NB4 (cell line): ENCODE results near the gene ETV6.

Experiments
- DNase-seq: peaks from one replicate; pipeline ENCODE4 v3.0.0; 2010; ENCODE audit warnings: low read depth
- H3K4me3 ChIP-seq: one replicate; pipeline ENCODE4 v1.5.1; 2011; ENCODE audit warnings: mild to moderate bottlenecking, low read depth, low read length, moderate library complexity
- CTCF ChIP-seq: IDR thresholded peaks from one replicate; pipeline ENCODE4 v1.5.1; 2012; ENCODE audit warnings: low read depth, low read length
- MAX ChIP-seq: IDR thresholded peaks from 2 replicates; pipeline ENCODE4 v1.6.1; 2011; ENCODE audit warnings: low read depth, low read length
- MYC ChIP-seq: IDR thresholded peaks from 2 replicates; pipeline ENCODE4 v1.6.1; 2011; ENCODE audit warnings: low read depth, low read length
- POLR2A ChIP-seq: IDR thresholded peaks from 2 replicates; pipeline ENCODE4 v1.6.1; 2011; ENCODE audit warnings: mild to moderate bottlenecking; ENCODE audit not compliant: insufficient read length; ENCODE audit errors: extremely low read depth

Gene ETV6

DNA sequence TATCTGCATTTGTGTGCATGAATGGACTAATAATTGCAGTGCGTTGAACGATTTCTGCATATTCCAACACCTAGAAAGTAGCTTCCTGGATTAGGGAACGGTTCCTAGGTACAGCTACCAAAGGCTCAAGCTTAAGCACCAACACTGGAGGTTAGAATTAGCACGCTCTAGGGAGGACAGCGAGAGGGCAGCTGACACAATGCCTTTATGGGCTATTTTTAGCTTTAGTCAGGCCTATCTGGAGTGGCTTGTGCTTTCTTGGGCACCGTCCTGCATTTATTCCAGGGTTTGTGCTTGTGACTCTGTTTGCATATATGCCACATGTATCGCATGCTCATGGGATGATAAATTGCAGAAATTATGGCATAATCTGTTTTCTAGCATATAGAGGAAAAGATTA lies 13.7 kb downstream of the ETV6 start:
- H3K4me3 ChIP-seq: no peak overlapping the region
- no peak for TF ChIP-seq CTCF
- no peak for TF ChIP-seq POLR2A
- no peak for TF ChIP-seq MAX
- no peak for TF ChIP-seq MYC
- DNase-seq: no peak

GRCh38 chr12:11664101-11664500 lies 14.6 kb downstream of the ETV6 start:
- no peak for TF ChIP-seq MAX
- TF ChIP-seq POLR2A: no peak
- no peak for TF ChIP-seq CTCF
- no peak for TF ChIP-seq MYC
- no peak for DNase-seq

DNA sequence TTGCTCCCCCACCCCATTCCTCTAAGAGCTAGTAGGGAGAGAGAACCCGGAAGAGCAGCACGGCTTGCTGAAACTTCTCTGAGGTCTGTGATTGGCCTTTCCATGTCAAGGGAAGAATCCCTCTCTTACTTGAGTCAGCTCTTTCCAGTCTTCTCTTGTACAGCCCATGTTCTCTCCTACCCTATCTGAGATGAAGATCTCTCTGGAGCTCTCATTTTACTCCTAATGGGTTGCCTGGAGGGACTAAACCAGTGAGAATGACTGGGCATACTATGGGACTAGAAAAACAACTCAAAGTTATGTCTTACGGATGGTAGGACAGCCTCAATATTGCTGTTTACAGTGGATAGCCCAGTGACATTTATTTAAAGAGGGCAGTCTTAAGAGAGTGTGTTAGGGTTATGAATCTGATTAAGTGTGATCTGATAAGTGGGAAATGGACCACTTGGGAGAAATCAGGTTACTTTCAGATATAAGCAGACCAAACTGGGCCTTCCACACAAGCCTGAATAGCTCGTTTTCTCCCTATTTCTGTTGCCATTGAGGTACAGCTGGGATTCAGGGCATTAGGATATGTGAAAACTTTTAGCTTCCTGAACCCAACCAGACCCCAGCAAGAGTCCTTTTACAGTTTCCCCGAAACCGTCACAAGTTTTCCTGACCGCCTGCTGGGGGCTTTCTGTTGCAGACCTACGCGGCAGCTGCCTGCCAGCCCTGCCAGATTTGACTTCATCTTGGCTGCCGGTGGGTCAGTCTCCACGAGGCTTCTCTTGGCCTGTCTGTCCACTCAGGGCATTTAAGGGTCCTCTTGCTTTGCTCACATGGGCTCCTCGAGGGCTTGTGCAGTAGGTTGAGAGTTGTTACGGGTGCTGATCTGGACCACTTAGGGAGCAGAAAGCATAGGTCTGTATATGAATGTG lies 16.9 kb downstream of the ETV6 start:
- DNase-seq: no peak
- no peak overlapping the region for H3K4me3 ChIP-seq
- TF ChIP-seq MYC: no peak
- no peak for TF ChIP-seq POLR2A
- TF ChIP-seq CTCF: no peak
- no peak for TF ChIP-seq MAX

More at GRCh38 chr12:11664101-11664500, 14.6 kb downstream of the ETV6 start:
- H3K4me3 ChIP-seq: no peak overlapping the region

DNA sequence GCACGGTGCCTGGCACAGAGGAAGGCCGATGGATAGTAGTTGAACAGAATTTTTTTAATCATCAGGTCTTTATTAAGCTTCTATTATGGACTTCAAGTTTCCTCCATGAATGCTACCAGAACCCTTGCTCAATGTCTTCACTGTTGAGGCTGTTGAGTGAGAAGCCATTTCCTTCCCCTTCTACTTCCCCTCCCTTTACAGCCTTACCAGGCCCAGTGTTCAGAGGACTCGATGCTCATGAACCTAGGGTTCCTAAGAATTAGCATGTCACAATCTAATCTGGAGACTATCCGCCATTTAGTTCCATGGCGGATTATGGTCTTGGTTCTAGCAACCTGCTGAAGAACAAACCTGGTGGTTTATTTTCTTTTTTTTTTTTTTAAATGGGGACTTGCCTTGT lies 17.7 kb downstream of the ETV6 start:
- no peak overlapping the region for H3K4me3 ChIP-seq

GRCh38 chr12:11668611-11669010 lies 19.1 kb downstream of the ETV6 start:
- H3K4me3 ChIP-seq: no peak overlapping the region
- TF ChIP-seq MAX (no peak), CTCF (no peak), MYC (no peak), POLR2A (no peak)
- DNase-seq: no peak

More for the DNA sequence above, 17.7 kb downstream of the ETV6 start:
- TF ChIP-seq MYC (no peak), POLR2A (no peak), CTCF (no peak), MAX (no peak)
- peak; percentile 71 for DNase-seq
